SU-DHL-6 (cell line): ENCODE measurements around the gene MLLT10.

Source experiments
- H2AFZ ChIP-seq: fragments of 200-600 bp; sonication (generic); 2 replicates; pipeline ENCODE4 v1.6.1; 2014; ENCODE audit warnings: low read depth, mild to moderate bottlenecking, moderate library complexity, mixed read lengths, antibody characterized with exemption, low read length; ENCODE audit not compliant: severe bottlenecking
- H3F3A ChIP-seq: fragments of 200-600 bp; shearing (Covaris generic); 2 replicates; pipeline ENCODE4 v1.6.0; 2016; ENCODE audit warnings: antibody characterized with exemption, mild to moderate bottlenecking; ENCODE audit not compliant: insufficient read depth
- H3K27ac ChIP-seq: fragments of 200-600 bp; sonication (generic); 2 replicates; pipeline ENCODE4 v1.5.1; 2016; ENCODE audit warnings: low read depth, mild to moderate bottlenecking, low read length, moderate library complexity, mixed read lengths
- H3K27me3 ChIP-seq: fragments of 200-600 bp; sonication (generic), shearing (Covaris generic); 2 replicates; pipeline ENCODE4 v1.6.0; 2014; ENCODE audit warnings: mild to moderate bottlenecking, low read length
- H3K36me3 ChIP-seq: fragments of 200-600 bp; sonication (generic); 2 replicates; pipeline ENCODE4 v1.6.1; 2014; ENCODE audit warnings: mild to moderate bottlenecking, low read length, mixed read lengths
- H3K4me2 ChIP-seq: fragments of 300-600, 200-600 bp; shearing (Covaris generic), sonication (generic); 2 replicates; pipeline ENCODE4 v1.6.0; 2014; ENCODE audit warnings: low read length, low read depth, mild to moderate bottlenecking; ENCODE audit not compliant: poor library complexity, severe bottlenecking
- H3K4me3 ChIP-seq: fragments of 200-600 bp; sonication (generic); 2 replicates; pipeline ENCODE4 v1.5.1; 2014; ENCODE audit warnings: antibody characterized with exemption, low read length, mild to moderate bottlenecking, mixed read lengths; ENCODE audit not compliant: insufficient read depth, poor library complexity, severe bottlenecking
- H3K79me2 ChIP-seq: fragments of 200-600 bp; sonication (generic); 2 replicates; pipeline ENCODE4 v1.6.1; 2014; ENCODE audit warnings: mild to moderate bottlenecking, low read length, moderate library complexity; ENCODE audit not compliant: insufficient read depth
- H3K9ac ChIP-seq: fragments of 200-600 bp; sonication (generic); 2 replicates; pipeline ENCODE4 v1.7.0; 2014; ENCODE audit warnings: mild to moderate bottlenecking, low read length
- H3K9me2 ChIP-seq: fragments of 200-600 bp; sonication (generic); replicated peaks from 2 replicates; pipeline ENCODE4 v1.6.1; 2014; ENCODE audit warnings: low read length; ENCODE audit not compliant: insufficient read depth
- H3K9me3 ChIP-seq: fragments of 200-600 bp; sonication (generic); 2 replicates; pipeline ENCODE4 v1.6.1; 2014; ENCODE audit warnings: low read length, mixed read lengths; ENCODE audit not compliant: insufficient read depth
- H4K20me1 ChIP-seq: fragments of 200-600 bp; sonication (generic); 2 replicates; pipeline ENCODE4 v1.6.1; 2014; ENCODE audit warnings: low read depth, mild to moderate bottlenecking, antibody characterized with exemption, low read length, moderate library complexity, mixed read lengths
- CTCF ChIP-seq: fragments of 200-600 bp; sonication (generic); IDR thresholded peaks from one replicate; pipeline ENCODE4 v1.5.1; 2017; ENCODE audit warnings: antibody characterized with exemption, mild to moderate bottlenecking, low read length, moderate library complexity; ENCODE audit not compliant: insufficient read depth, poor library complexity, severe bottlenecking
- EZH2phosphoT487 ChIP-seq: fragments of 200-600 bp; sonication (generic), shearing (Covaris generic); conservative IDR thresholded peaks from 2 replicates; pipeline ENCODE4 v1.6.1; 2018; ENCODE audit warnings: mild to moderate bottlenecking, antibody characterized with exemption, low read length, moderate library complexity, mixed read lengths

MLLT10 gene

GRCh38 chr10:21744223-21744622 is 210.2 kb downstream of the MLLT10 start:
- Histone ChIP-seq H3K79me2 (no peaks in the 10 kb centered on the region), H3K36me3 (peaks cover 29% of the 10 kb centered on the region; the same call in 1 of the 2 replicates), H3K9me2 (no peaks in the 10 kb centered on the region), H3K27me3 (no peaks in the 10 kb centered on the region), H2AFZ (no peak overlapping the region), H3K27ac (no peak overlapping the region), H3K4me2 (no peak overlapping the region), H3K9ac (no peak overlapping the region), H3K4me3 (no peak overlapping the region), H3F3A (no peaks in the 10 kb centered on the region), H4K20me1 (no peaks in the 10 kb centered on the region), H3K9me3 (no peaks in the 10 kb centered on the region)
- no peak for TF ChIP-seq EZH2phosphoT487
- TF ChIP-seq CTCF, result no peak

GRCh38 chr10:21746118-21746517 is 212.1 kb downstream of the MLLT10 start:
- Histone ChIP-seq H3K9me3 (no peaks in the 10 kb centered on the region), H3K27me3 (no peaks in the 10 kb centered on the region), H3K79me2 (no peaks in the 10 kb centered on the region), H4K20me1 (no peaks in the 10 kb centered on the region), H3K4me2 (no peak overlapping the region), H2AFZ (no peak overlapping the region), H3K27ac (no peak overlapping the region), H3F3A (no peaks in the 10 kb centered on the region), H3K9me2 (no peaks in the 10 kb centered on the region), H3K4me3 (no peak overlapping the region), H3K36me3 (peaks cover 23% of the 10 kb centered on the region; the same call in 1 of the 2 replicates), H3K9ac (no peak overlapping the region)
- no peak for TF ChIP-seq CTCF
- TF ChIP-seq EZH2phosphoT487, result no peak

GRCh38 chr10:21747809-21748208 is 213.8 kb downstream of the MLLT10 start:
- H3K9ac ChIP-seq, result no peak overlapping the region
- no peak overlapping the region for H3K4me3 ChIP-seq
- peaks cover 8% of the 10 kb centered on the region; the same call in 1 of the 2 replicates for H3K36me3 ChIP-seq
- no peak overlapping the region for H3K27ac ChIP-seq
- no peaks in the 10 kb centered on the region for H3K9me2 ChIP-seq
- H4K20me1 ChIP-seq, result no peaks in the 10 kb centered on the region
- H3F3A ChIP-seq, result no peaks in the 10 kb centered on the region
- no peak overlapping the region for H3K4me2 ChIP-seq
- H3K79me2 ChIP-seq, result no peaks in the 10 kb centered on the region
- TF ChIP-seq CTCF (no peak), EZH2phosphoT487 (no peak)
- H2AFZ ChIP-seq, result no peak overlapping the region
- no peaks in the 10 kb centered on the region for H3K9me3 ChIP-seq
- H3K27me3 ChIP-seq, result no peaks in the 10 kb centered on the region

GRCh38 chr10:21749788-21750187 is 215.8 kb downstream of the MLLT10 start:
- H3K4me3 ChIP-seq, result no peak overlapping the region
- TF ChIP-seq EZH2phosphoT487, result no peak
- TF ChIP-seq CTCF, result no peak
- no peaks in the 10 kb centered on the region for H3F3A ChIP-seq
- no peaks in the 10 kb centered on the region for H3K36me3 ChIP-seq
- no peaks in the 10 kb centered on the region for H4K20me1 ChIP-seq
- no peaks in the 10 kb centered on the region for H3K27me3 ChIP-seq
- H3K4me2 ChIP-seq, result no peak overlapping the region
- no peak overlapping the region for H3K9ac ChIP-seq
- H2AFZ ChIP-seq, result no peak overlapping the region
- no peaks in the 10 kb centered on the region for H3K79me2 ChIP-seq
- no peaks in the 10 kb centered on the region for H3K9me3 ChIP-seq
- H3K9me2 ChIP-seq, result no peaks in the 10 kb centered on the region
- no peak overlapping the region for H3K27ac ChIP-seq
